GM21515 (cell line): ENCODE results near the gene CSNK1D.

ENCODE experiments used
- ATAC-seq: cut with Tn5 transposase; IDR thresholded peaks from one replicate; pipeline ENCODE4 v1.9.1; 2021; ENCODE audit not compliant: unreplicated experiment

The CSNK1D gene

DNA sequence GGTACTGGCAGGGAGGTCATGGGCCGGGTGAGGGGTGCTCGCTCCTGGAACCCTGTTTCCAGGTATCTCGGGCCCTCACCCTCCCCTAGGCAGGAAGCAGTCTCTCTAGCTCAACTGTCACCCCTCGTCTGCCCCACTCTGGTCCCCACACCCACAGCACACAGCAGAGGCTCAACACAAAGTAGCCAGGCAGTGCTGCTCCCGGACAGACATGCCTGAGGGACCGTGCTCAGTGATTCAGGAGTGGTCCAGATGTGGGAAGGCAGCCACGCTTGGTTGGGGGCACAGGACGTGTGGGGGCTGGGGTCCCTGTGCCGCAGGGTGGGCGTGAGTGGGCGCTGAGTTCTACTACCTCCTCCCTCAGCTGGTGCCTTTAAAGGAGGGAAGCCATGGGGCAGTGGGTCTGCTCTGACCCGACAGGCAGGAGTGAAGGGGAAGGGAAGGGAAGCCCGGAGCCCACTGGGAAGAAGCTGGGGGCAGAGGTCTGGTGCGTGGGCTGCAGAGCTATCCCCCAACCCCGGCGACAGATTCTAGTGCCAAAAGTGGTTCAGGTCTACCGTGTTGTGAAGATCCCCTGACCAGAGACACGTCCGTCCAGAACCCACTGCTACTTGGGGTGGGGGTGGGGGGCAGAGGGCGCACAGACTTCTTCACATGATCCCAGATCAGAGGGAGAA is 32.9 kb downstream of the CSNK1D start:
- ATAC-seq, result no peak

DNA sequence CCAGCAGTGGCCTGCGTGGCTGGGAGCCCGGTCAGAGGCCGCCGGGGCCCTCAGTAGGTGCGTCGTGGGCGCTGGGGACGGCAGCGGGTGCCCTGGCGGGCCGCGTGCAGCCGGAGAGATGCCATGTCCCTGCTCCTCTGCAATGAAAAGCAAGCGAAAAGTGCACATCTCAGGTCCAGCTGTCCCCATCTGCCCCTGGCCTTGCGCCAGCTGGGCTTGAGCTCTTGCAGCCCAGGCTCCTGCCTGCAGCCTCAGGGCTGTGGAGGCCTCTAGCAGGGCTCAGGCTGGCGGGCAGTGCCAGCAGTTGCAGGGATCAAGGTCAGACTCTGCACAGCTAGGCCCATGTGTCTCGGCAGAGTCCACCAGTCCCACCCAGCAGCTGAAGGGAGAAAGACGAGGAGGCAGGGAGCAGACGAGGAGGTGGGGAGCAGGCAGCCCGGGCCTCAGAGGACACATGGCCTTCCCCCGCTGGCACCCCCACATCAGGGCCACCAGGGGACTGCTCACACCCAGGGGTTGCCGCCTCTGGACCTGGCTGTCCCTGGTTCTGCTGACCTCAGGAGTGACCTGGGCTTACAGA is 33.5 kb downstream of the CSNK1D start:
- no peak for ATAC-seq

DNA sequence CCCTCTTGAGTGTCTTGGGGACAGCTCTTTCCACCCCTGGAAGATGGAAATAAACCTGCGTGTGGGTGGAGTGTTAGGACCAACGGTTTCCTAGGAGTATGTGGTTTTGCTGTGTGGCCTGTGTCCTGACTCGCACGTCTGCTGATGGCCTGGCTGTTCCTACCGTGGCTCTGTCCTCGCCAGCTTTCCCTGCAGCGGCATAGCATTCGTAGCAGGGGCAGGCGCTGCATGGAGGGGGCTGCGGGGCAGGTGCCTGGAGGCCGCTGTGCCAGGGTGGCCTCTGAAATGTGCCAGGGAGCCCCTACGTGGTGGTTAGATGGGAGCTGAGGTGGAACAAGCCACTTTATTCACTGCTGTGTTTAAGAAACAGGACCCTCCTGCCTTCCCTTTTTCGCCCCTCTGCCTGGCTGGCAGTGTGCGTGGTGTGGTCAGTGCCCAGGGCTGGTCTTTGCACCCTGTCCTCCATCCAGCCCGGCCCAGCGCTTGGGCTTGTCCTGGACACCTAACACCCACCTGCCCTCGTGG is 34.0 kb downstream of the CSNK1D start:
- ATAC-seq, result no peak

GRCh38 chr17:82238472-82239201 is 34.9 kb downstream of the CSNK1D start:
- no peak for ATAC-seq

GRCh38 chr17:82237746-82238471 is 35.6 kb downstream of the CSNK1D start:
- ATAC-seq, result no peak

- ATAC-seq, result no peak
Measured at GRCh38 chr17:82237083-82237745, 36.3 kb downstream of the CSNK1D start.

DNA sequence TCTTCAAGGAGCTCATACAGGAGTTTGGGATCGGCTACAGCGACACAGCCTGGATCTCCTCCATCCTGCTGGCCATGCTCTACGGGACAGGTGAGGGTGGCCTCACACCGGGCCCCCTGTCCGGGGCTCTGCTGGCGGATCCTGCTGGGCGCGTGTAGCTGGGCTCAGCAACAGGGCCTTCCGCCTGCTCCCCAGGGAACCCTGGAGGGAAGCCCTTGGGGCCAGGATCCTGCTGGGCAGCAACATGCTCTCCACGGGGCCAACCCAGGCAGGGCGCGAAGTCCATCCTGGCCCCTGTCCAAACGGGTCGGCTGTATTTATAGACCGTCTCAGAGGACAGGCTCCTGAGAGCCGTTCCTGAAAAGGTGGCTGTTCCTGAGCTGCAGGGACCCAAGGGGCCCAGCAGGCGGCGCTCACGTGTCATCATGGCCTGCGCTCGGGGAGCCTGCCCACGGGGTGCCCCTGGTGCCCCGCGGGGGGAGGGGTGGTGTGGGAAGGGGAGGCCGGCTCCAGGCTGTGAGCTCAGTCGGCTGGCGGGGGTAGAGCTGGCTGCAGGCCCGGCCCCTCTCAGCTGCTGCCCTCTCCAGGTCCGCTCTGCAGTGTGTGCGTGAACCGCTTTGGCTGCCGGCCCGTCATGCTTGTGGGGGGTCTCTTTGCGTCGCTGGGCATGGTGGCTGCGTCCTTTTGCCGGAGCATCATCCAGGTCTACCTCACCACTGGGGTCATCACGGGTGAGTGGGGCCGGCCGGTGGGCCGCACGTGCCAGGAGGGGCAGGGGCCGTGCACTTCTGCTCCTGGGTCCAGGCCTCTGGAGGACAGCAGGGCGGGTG is 37.1 kb downstream of the CSNK1D start:
- no peak for ATAC-seq

GRCh38 chr17:82235775-82236141 is 37.7 kb downstream of the CSNK1D start:
- no peak for ATAC-seq

DNA sequence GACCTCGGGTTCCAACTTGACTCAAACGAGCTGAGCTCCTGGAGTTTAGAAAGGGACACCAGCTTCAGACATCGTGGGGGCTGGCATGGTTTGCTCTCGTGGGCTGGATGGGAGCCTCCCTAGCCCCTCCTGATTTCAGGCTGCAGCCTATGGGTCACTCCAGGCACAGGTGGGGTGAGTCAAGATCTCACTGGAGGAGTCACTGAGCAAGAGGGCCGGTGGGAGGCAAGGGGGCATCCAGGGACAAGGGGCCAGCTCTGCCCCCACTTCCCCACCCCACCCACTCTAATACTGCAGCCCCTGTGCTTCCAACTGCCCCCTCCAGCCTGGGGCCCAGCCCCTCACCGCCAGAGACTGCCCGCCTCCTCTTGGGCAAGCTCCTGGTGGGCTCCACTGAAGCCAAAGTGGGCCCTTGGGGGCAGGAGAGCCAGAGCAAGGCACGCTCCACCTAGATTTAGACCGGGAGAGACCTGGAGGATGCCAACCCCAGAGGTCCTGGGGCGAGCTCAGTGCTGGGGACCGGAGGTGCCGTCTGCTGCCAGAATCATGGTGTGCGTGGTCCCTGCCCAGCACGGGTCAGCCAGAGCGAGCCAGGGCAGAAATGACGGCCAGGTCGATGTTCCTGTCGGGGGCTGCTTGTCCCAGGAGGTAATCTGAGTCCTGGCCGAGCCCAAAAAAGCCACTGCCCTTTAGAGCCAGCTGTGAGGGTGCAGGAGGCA is 38.3 kb downstream of the CSNK1D start:
- ATAC-seq, result no peak

- ATAC-seq, result no peak
Measured at GRCh38 chr17:82234211-82235055, 39.1 kb downstream of the CSNK1D start.

DNA sequence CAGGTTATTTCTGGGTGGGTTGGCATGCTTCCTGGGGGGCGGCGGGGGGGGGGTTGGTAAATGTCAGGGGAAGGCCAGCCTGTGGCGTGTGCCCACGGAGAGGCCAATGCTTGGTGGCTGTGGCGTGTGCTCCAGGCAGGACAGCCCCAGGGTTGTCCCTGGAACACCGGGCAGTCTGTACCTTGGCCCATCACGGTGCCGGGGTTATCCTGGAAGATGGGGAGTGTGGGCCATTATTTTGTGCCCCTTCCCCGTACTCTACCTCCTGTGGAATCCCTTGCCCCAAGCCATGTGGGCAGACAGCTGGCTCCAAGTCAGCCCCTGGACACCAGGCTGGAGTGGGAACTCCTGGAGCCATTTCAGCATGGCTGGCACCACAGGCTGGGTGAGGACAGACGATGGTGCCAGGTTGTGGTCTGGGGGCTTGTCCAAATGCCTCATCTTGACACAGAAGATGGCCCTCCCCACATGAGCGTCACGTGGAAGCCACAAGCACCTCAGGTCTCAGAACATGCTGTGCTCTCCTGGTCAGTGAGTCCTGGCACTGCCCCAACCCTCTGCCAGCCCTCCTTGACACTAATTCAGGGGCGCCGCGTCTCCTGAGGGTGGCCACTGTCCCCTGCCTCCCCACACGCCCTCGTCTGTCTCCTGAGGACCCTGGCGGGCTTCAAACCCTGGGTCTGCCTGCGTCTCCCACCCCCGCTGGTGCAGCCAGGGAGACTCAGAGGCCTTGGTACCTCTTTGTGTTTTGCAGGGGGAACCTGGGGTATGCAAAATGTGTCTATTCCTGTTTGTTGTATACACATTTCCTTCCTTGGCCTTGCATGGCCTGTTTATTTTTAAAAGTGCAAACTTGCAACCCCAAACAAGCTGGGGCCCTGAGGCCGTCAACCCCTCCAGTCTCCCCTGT is 40.4 kb downstream of the CSNK1D start:
- no peak for ATAC-seq

DNA sequence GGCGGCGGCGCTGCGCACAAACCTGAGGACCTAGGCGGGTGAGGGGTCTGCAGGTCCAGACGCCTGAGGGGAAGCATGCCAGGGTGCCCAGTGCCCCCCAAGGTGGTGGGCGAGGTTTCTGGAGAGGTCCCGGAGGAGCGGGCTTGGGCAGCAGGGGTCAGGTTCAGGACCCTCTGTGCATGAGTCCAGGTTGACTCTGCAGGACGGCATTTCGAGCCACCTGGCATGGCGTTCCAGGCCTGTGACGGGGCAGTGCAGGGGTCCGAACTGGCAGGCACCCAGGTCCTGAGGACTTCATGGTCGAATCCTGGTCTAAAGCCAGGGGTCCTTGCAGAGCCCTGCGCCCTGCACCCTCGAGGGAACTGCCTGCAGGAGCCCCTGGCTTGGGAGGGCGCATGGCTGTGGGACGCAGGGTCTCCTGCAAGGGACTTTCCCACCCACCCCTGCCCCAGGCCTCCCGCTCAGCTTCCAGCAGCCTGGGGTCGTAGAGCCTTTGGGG is 41.1 kb downstream of the CSNK1D start:
- no peak for ATAC-seq

DNA sequence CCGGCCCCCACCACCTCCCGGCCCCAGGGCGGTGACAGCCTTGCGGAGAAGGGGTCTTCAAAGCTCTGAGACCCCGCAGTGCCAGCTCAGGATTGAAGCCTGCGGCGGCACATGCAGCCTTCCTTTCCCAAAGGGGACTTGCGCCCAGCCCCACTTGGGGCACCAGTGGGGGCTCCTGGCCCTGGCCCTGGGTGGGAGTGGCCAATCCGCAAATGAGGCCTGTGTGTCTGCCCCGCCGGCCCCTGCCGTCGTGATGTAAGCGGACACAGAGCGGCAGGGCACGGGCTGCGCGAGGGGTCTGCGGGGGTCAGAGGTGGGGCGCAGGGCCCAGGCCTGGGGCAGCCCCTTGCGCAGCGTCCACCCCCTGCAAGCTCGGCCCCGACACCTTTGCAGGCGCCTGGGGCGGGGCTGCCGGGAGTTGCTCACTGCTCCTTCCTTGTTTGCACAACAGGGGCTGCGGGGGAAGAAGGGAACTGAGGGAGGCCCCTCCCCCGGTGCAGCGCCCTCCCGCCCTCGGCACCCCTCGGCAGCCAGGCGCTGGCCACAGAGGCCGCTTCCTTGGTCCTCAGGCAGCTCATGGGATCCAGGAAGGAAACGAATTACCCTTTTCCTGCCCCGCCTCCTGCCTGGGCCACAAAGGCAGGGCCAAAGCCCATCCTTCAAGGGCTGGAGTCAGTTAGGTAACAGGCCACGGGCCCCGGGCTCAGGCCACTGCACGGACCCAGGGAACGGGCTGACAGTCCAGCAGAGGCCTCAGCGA is 41.8 kb downstream of the CSNK1D start:
- no peak for ATAC-seq

DNA sequence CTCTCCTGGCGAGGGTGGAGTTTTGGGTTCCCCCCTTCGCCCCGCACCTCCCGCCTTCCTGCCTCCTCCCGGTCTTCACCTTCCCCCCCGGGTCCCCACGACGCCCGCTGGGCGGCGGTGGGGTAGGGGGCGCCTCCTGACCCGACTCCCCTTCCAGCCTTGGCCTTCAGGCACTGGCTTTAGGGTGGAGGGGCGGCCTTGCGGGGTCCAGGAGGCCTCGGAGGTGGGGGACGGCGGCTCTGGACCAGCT is 42.3 kb downstream of the CSNK1D start:
- no peak for ATAC-seq

- no peak for ATAC-seq
Measured at GRCh38 chr17:82230609-82231311, 42.7 kb downstream of the CSNK1D start.
